ENCODE results near the gene RHOBTB3.

- TF ChIP-seq CTCF (IDR thresholded peaks at IDR 0.05) (no peak), POLR2A (IDR thresholded peaks at IDR 0.05) (no peak)
Observed at GRCh38 chr5:95686651-95687050, 44.5 kb upstream of the RHOBTB3 start.
